HEK293 (cell line): ENCODE measurements around the gene ATCAY.
A peak's percentile ranks its signal among the peaks of the same experiment; 100 is the strongest.

Experiments
- CTCF ChIA-PET: fragments of 350-600 bp; formaldehyde crosslinking; extraction: SDS; loops from one replicate; lab custom pipeline; 2021; ENCODE audit warnings: antibody characterized with exemption; lab: Yijun Ruan, JAX
- POLR2A ChIA-PET: fragments of 300-600 bp; formaldehyde crosslinking; extraction: SDS; loops from one replicate; lab custom pipeline; 2020; ENCODE audit warnings: antibody characterized with exemption, inconsistent platforms; lab: Yijun Ruan, JAX
- H3K27ac ChIP-seq: fragments of 200-500 bp; sonication (Bioruptor generic); 2 replicates; pipeline ENCODE4 v1.5.1; 2014; ENCODE audit warnings: low read depth, low read length, control low read depth, inconsistent platforms; ENCODE audit errors: extremely low read depth
- H3K36me3 ChIP-seq, 2 experiments: fragments of 200-500 bp in 1 of 2; sonication (Bioruptor generic) in 1 of 2; 1 replicate in 1 of 2; 2 replicates in 1 of 2; pipeline ENCODE4 v1.5.1; 2014 to 2017; ENCODE audit warnings: inconsistent platforms in 2 of 2, low read length in 2 of 2; ENCODE audit not compliant: control insufficient read depth in 2 of 2, insufficient read depth in 1 of 2
- H3K4me1 ChIP-seq: fragments of 200-500 bp; sonication (Bioruptor generic); 2 replicates; pipeline ENCODE4 v1.5.1; 2014; ENCODE audit warnings: mild to moderate bottlenecking, low read length, inconsistent platforms; ENCODE audit not compliant: control insufficient read depth, insufficient read depth
- H3K4me3 ChIP-seq: 2 replicates; pipeline ENCODE4 v1.5.1; 2011; ENCODE audit warnings: low read depth, mild to moderate bottlenecking, control low read depth, low read length, moderate library complexity
- H3K9me3 ChIP-seq: fragments of 200-500 bp; sonication (Bioruptor generic); 2 replicates; pipeline ENCODE4 v1.5.1; 2014; ENCODE audit warnings: low read depth, low read length, inconsistent platforms; ENCODE audit not compliant: control insufficient read depth, insufficient read depth
- HOXA7 ChIP-seq: sonication (generic); formaldehyde crosslinking; IDR thresholded peaks from 2 replicates; pipeline ENCODE4 v1.8.1; 2022; ENCODE audit warnings: missing genetic modification reagents, borderline replicate concordance
- IKZF3 ChIP-seq: fragments of 450-650 bp; IDR thresholded peaks from 2 replicates; pipeline ENCODE4 v1.5.0; 2018; ENCODE audit warnings: missing biosample characterization, mild to moderate bottlenecking, missing genetic modification characterization, moderate library complexity
- KLF8 ChIP-seq: fragments of 450-650 bp; formaldehyde crosslinking; IDR thresholded peaks from 2 replicates; pipeline ENCODE4 v1.5.1; 2016; ENCODE audit warnings: missing biosample characterization, missing genetic modification characterization
- KLF9 ChIP-seq: fragments of 450-650 bp; formaldehyde crosslinking; IDR thresholded peaks from 2 replicates; pipeline ENCODE4 v1.5.1; 2016; ENCODE audit warnings: missing biosample characterization, missing genetic modification characterization, low read depth
- MZF1 ChIP-seq: fragments of 450-650 bp; formaldehyde crosslinking; IDR thresholded peaks from 2 replicates; pipeline ENCODE4 v1.5.1; 2017; ENCODE audit warnings: missing biosample characterization, missing genetic modification characterization, borderline replicate concordance
- SP2 ChIP-seq: fragments of 450-650 bp; formaldehyde crosslinking; IDR thresholded peaks from 2 replicates; pipeline ENCODE4 v1.5.1; 2016; ENCODE audit warnings: missing biosample characterization, missing genetic modification characterization
- YY2 ChIP-seq: fragments of 450-650 bp; formaldehyde crosslinking; IDR thresholded peaks from 2 replicates; pipeline ENCODE4 v1.5.1; 2016; ENCODE audit warnings: missing biosample characterization, missing genetic modification characterization
- ZBTB17 ChIP-seq: fragments of 450-650 bp; formaldehyde crosslinking; IDR thresholded peaks from 2 replicates; pipeline ENCODE4 v1.5.1; 2016; ENCODE audit warnings: missing biosample characterization, missing genetic modification characterization
- ZFP3 ChIP-seq: fragments of 450-650 bp; formaldehyde crosslinking; IDR thresholded peaks from 2 replicates; pipeline ENCODE4 v1.5.1; 2016; ENCODE audit warnings: low read depth, missing biosample characterization, missing genetic modification characterization
- ZFP37 ChIP-seq: fragments of 450-650 bp; formaldehyde crosslinking; IDR thresholded peaks from 2 replicates; pipeline ENCODE4 v1.5.1; 2016; ENCODE audit warnings: missing biosample characterization, missing genetic modification characterization
- ZNF112 ChIP-seq: fragments of 450-650 bp; formaldehyde crosslinking; IDR thresholded peaks from 2 replicates; pipeline ENCODE4 v1.5.0; 2017; ENCODE audit warnings: missing biosample characterization, missing genetic modification characterization
- ZNF140 ChIP-seq: fragments of 450-650 bp; formaldehyde crosslinking; IDR thresholded peaks from 2 replicates; pipeline ENCODE4 v1.5.1; 2016; ENCODE audit warnings: missing biosample characterization, missing genetic modification characterization
- ZNF169 ChIP-seq: fragments of 450-650 bp; formaldehyde crosslinking; IDR thresholded peaks from 2 replicates; pipeline ENCODE4 v1.5.1; 2016; ENCODE audit warnings: missing biosample characterization, missing genetic modification characterization
- ZNF2 ChIP-seq: fragments of 450-650 bp; formaldehyde crosslinking; IDR thresholded peaks from 2 replicates; pipeline ENCODE4 v1.5.1; 2016; ENCODE audit warnings: missing biosample characterization, missing genetic modification characterization
- ZNF214 ChIP-seq: fragments of 450-650 bp; formaldehyde crosslinking; IDR thresholded peaks from 2 replicates; pipeline ENCODE4 v1.5.1; 2017; ENCODE audit warnings: missing biosample characterization, mild to moderate bottlenecking, missing genetic modification characterization, borderline replicate concordance
- ZNF239 ChIP-seq: fragments of 450-650 bp; formaldehyde crosslinking; IDR thresholded peaks from 2 replicates; pipeline ENCODE4 v1.5.1; 2016; ENCODE audit warnings: missing biosample characterization, missing genetic modification characterization
- ZNF266 ChIP-seq: fragments of 450-650 bp; formaldehyde crosslinking; IDR thresholded peaks from 2 replicates; pipeline ENCODE4 v1.5.1; 2016; ENCODE audit warnings: missing biosample characterization, missing genetic modification characterization, low read depth
- ZNF350 ChIP-seq: fragments of 450-650 bp; formaldehyde crosslinking; IDR thresholded peaks from 2 replicates; pipeline ENCODE4 v1.5.0; 2017; ENCODE audit warnings: missing biosample characterization, mild to moderate bottlenecking, missing genetic modification characterization
- ZNF366 ChIP-seq: fragments of 450-650 bp; formaldehyde crosslinking; conservative IDR thresholded peaks from 2 replicates; pipeline ENCODE4 v1.5.1; 2016; ENCODE audit warnings: missing biosample characterization, missing genetic modification characterization
- ZNF530 ChIP-seq: fragments of 450-650 bp; formaldehyde crosslinking; IDR thresholded peaks from 2 replicates; pipeline ENCODE4 v1.5.1; 2016; ENCODE audit warnings: low read depth, missing biosample characterization, missing genetic modification characterization
- ZNF600 ChIP-seq: fragments of 450-650 bp; formaldehyde crosslinking; IDR thresholded peaks from 2 replicates; pipeline ENCODE4 v1.5.1; 2016; ENCODE audit warnings: missing biosample characterization, missing genetic modification characterization
- ZNF670 ChIP-seq: fragments of 450-650 bp; formaldehyde crosslinking; IDR thresholded peaks from 2 replicates; pipeline ENCODE4 v1.5.1; 2016; ENCODE audit warnings: missing biosample characterization, missing genetic modification characterization, low read depth
- ZNF677 ChIP-seq: fragments of 450-650 bp; IDR thresholded peaks from 2 replicates; pipeline ENCODE4 v1.5.0; 2018; ENCODE audit warnings: missing biosample characterization, mild to moderate bottlenecking, missing genetic modification characterization, moderate library complexity
- ZNF776 ChIP-seq: fragments of 450-650 bp; formaldehyde crosslinking; IDR thresholded peaks from 2 replicates; pipeline ENCODE4 v1.5.0; 2017; ENCODE audit warnings: missing biosample characterization, missing genetic modification characterization, borderline replicate concordance
- ZXDB ChIP-seq: fragments of 450-650 bp; formaldehyde crosslinking; IDR thresholded peaks from 2 replicates; pipeline ENCODE4 v1.5.1; 2016; ENCODE audit warnings: missing biosample characterization, missing genetic modification characterization
- TF ChIP-seq, protein P1 (sequence below): fragments of 450-650 bp; formaldehyde crosslinking; IDR thresholded peaks from 2 replicates; pipeline ENCODE4 v1.5.1; 2017; ENCODE audit warnings: missing biosample characterization, mild to moderate bottlenecking, missing genetic modification characterization, moderate library complexity
- TF ChIP-seq, protein P2 (sequence below): fragments of 450-650 bp; formaldehyde crosslinking; IDR thresholded peaks from 2 replicates; pipeline ENCODE4 v1.5.1; 2016; ENCODE audit warnings: missing biosample characterization, missing genetic modification characterization
- TF ChIP-seq, protein P3 (sequence below): fragments of 450-650 bp; formaldehyde crosslinking; IDR thresholded peaks from 2 replicates; pipeline ENCODE4 v1.5.1; 2017; ENCODE audit warnings: missing biosample characterization, missing genetic modification characterization
- TF ChIP-seq, protein P4 (sequence below): fragments of 450-650 bp; formaldehyde crosslinking; IDR thresholded peaks from 2 replicates; pipeline ENCODE4 v1.5.1; 2016; ENCODE audit warnings: missing biosample characterization, missing genetic modification characterization, low read depth
- TF ChIP-seq, protein P5 (sequence below): fragments of 450-650 bp; formaldehyde crosslinking; IDR thresholded peaks from 2 replicates; pipeline ENCODE4 v1.5.1; 2017; ENCODE audit warnings: missing biosample characterization, missing genetic modification characterization

The ATCAY gene

DNA sequence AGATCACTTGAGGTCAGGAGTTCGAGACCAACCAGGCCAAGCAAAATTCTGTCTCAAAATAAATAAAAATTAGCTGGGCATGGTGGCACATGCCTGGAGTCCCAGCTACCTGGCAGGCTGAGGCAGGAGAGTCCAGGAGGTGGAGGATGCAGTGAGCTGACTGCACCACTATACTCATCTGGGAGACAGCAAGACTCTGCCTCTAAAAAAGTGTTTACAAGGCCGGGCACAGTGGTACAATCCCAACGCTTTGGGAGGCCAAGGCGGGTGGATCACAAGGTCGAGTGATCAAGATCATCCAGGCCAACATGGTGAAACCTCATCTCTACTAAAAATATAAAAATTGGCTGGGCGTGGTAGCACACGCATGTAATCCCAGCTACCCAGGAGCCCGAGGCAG is 94.7 kb downstream of the ATCAY start (continued):
- TF ChIP-seq KLF8 (peak; percentile 41; the same call in 1 of the 2 replicates), ZNF530 (no peak)
- TF ChIP-seq, protein P1, sequence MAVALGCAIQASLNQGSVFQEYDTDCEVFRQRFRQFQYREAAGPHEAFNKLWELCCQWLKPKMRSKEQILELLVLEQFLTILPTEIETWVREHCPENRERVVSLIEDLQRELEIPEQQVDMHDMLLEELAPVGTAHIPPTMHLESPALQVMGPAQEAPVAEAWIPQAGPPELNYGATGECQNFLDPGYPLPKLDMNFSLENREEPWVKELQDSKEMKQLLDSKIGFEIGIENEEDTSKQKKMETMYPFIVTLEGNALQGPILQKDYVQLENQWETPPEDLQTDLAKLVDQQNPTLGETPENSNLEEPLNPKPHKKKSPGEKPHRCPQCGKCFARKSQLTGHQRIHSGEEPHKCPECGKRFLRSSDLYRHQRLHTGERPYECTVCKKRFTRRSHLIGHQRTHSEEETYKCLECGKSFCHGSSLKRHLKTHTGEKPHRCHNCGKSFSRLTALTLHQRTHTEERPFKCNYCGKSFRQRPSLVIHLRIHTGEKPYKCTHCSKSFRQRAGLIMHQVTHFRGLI, result no peak
- TF ChIP-seq, all 188 proteins: peak for 3

DNA sequence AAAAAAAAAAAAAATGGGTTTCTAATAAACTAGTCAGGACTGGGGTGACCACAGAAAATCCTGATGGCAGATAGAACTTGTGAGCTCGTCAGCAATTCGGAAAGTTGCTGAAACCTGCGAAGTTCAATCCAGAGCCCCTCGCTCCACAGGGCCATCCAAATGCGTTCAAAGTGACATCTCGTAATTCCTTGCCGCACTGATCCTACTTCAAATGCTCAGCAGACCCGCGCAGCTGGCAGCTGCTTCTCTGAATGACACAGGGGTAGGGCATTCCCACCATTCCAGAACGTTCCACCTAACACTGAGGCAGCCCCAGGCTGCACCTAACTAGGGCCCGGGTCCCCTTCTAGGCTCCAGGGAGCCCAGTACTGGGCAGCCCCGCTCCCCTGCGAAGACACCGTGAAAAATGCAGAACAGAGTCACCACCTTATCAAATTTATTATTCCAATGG is 95.2 kb downstream of the ATCAY start:
- ChIA-PET POLR2A (interaction anchor here (0.6 to 2.8 kb wide), 5 partner anchors 10 to 168 kb away, joined by 3 to 24 read pairs (median 4); partner anchors contain the start of genes EEF2 and NMRK2), CTCF (interaction anchor here (1.2 kb wide), 1 partner anchor 12 kb away, joined by 4 read pairs; no protein-coding TSS in a partner anchor)
- H3K9me3 ChIP-seq, result no peaks in the 10 kb centered on the region
- no peak overlapping the region for H3K27ac ChIP-seq
- H3K4me1 ChIP-seq, result no peaks in the 10 kb centered on the region
- H3K36me3 ChIP-seq, result peaks cover 18 to 55% of the 10 kb centered on the region in 2 experiments; a peak in 2 of 3 replicates
- no peak overlapping the region for H3K4me3 ChIP-seq
- no peak for TF ChIP-seq ZNF140
- TF ChIP-seq ZNF112 (tag by site-specific recombination), result no peak
- TF ChIP-seq, protein P2, sequence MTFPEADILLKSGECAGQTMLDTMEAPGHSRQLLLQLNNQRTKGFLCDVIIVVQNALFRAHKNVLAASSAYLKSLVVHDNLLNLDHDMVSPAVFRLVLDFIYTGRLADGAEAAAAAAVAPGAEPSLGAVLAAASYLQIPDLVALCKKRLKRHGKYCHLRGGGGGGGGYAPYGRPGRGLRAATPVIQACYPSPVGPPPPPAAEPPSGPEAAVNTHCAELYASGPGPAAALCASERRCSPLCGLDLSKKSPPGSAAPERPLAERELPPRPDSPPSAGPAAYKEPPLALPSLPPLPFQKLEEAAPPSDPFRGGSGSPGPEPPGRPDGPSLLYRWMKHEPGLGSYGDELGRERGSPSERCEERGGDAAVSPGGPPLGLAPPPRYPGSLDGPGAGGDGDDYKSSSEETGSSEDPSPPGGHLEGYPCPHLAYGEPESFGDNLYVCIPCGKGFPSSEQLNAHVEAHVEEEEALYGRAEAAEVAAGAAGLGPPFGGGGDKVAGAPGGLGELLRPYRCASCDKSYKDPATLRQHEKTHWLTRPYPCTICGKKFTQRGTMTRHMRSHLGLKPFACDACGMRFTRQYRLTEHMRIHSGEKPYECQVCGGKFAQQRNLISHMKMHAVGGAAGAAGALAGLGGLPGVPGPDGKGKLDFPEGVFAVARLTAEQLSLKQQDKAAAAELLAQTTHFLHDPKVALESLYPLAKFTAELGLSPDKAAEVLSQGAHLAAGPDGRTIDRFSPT, result peak; percentile 51
- TF ChIP-seq ZNF677 (tag by site-specific recombination), result no peak
- no peak for TF ChIP-seq ZNF670 (tag by site-specific recombination)
- TF ChIP-seq ZNF366, result no peak
- TF ChIP-seq ZNF266, result no peak
- no peak for TF ChIP-seq MZF1 (tag by site-specific recombination)
- TF ChIP-seq KLF9 (tag by site-specific recombination), result no peak
- no peak for TF ChIP-seq ZNF169 (tag by site-specific recombination)
- TF ChIP-seq, protein P3, sequence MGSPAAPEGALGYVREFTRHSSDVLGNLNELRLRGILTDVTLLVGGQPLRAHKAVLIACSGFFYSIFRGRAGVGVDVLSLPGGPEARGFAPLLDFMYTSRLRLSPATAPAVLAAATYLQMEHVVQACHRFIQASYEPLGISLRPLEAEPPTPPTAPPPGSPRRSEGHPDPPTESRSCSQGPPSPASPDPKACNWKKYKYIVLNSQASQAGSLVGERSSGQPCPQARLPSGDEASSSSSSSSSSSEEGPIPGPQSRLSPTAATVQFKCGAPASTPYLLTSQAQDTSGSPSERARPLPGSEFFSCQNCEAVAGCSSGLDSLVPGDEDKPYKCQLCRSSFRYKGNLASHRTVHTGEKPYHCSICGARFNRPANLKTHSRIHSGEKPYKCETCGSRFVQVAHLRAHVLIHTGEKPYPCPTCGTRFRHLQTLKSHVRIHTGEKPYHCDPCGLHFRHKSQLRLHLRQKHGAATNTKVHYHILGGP (tag by site-specific recombination), result no peak
- 0 out of 2 replicates have a peak, but pooled peaks have one; percentile 41 for TF ChIP-seq KLF8
- TF ChIP-seq ZNF776 (tag by site-specific recombination), result no peak
- TF ChIP-seq ZXDB (tag by site-specific recombination), result 0 out of 2 replicates have a peak, but pooled peaks have one; percentile 15
- peak; percentile 28; the same call in 1 of the 2 replicates for TF ChIP-seq IKZF3 (tag by site-specific recombination)
- TF ChIP-seq ZNF600 (tag by site-specific recombination), result peak; percentile 95
- TF ChIP-seq SP2, result no peak
- TF ChIP-seq ZFP3 (tag by site-specific recombination), result no peak
- TF ChIP-seq HOXA7 (CRISPR knock-in tag), result no peak
- TF ChIP-seq ZBTB17 (tag by site-specific recombination), result peak; percentile 66
- TF ChIP-seq, protein P4, sequence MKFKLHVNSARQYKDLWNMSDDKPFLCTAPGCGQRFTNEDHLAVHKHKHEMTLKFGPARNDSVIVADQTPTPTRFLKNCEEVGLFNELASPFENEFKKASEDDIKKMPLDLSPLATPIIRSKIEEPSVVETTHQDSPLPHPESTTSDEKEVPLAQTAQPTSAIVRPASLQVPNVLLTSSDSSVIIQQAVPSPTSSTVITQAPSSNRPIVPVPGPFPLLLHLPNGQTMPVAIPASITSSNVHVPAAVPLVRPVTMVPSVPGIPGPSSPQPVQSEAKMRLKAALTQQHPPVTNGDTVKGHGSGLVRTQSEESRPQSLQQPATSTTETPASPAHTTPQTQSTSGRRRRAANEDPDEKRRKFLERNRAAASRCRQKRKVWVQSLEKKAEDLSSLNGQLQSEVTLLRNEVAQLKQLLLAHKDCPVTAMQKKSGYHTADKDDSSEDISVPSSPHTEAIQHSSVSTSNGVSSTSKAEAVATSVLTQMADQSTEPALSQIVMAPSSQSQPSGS (tag by site-specific recombination), result no peak
- no peak for TF ChIP-seq ZFP37 (tag by site-specific recombination)
- TF ChIP-seq ZNF239 (tag by site-specific recombination), result no peak
- no peak for TF ChIP-seq ZNF350 (tag by site-specific recombination)
- peak; percentile 63; the same call in 1 of the 2 replicates for TF ChIP-seq ZNF2 (tag by site-specific recombination)
- no peak for TF ChIP-seq YY2
- TF ChIP-seq, protein P5, sequence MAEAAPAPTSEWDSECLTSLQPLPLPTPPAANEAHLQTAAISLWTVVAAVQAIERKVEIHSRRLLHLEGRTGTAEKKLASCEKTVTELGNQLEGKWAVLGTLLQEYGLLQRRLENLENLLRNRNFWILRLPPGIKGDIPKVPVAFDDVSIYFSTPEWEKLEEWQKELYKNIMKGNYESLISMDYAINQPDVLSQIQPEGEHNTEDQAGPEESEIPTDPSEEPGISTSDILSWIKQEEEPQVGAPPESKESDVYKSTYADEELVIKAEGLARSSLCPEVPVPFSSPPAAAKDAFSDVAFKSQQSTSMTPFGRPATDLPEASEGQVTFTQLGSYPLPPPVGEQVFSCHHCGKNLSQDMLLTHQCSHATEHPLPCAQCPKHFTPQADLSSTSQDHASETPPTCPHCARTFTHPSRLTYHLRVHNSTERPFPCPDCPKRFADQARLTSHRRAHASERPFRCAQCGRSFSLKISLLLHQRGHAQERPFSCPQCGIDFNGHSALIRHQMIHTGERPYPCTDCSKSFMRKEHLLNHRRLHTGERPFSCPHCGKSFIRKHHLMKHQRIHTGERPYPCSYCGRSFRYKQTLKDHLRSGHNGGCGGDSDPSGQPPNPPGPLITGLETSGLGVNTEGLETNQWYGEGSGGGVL (tag by site-specific recombination), result no peak
- TF ChIP-seq ZNF214 (tag by site-specific recombination), result no peak
